Gastroesophageal sphincter (tissue), 3 donors: ENCODE data around the gene ZNF211.

Experiments used
- POLR2A ChIP-seq, 2 donors: fragments of 450-650 bp; IDR thresholded peaks; one replicate each; pipeline ENCODE4 v1.6.1; 2017; ENCODE audit warnings: antibody characterized with exemption in 2 of 2, mild to moderate bottlenecking in 2 of 2, moderate library complexity in 1 of 2
- TF ChIP-seq, protein P1 (sequence below), 4 experiments: fragments of 200-600 bp in 2 of 4; fragments of 450-650 bp in 2 of 4; sonication (generic) in 1 of 4; IDR thresholded peaks; one replicate each; pipeline ENCODE4 v1.5.1; 2017 to 2019; ENCODE audit warnings: antibody characterized with exemption in 4 of 4, mild to moderate bottlenecking in 2 of 4, moderate library complexity in 2 of 4

DNA sequence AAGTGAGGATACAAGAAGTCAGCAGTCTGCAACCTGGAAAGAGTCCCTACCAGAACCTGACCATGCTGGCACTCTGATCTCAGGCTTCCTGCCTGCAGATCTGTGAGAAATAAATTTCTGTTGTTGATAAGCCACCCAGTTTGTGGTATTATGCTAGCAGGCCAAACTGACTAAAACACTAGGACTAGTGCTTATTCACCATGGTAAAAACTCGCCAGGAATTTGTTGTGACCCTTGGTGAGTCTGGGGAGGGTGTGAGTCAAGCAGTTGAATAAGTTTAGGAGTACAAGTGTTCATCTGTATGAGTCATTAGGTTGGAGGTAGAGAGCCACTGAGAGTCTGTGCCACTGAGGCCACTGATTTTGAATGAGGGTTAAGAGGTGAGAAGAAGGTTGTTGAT, 45.4 kb upstream of the ZNF211 start:
- TF ChIP-seq, protein P1, sequence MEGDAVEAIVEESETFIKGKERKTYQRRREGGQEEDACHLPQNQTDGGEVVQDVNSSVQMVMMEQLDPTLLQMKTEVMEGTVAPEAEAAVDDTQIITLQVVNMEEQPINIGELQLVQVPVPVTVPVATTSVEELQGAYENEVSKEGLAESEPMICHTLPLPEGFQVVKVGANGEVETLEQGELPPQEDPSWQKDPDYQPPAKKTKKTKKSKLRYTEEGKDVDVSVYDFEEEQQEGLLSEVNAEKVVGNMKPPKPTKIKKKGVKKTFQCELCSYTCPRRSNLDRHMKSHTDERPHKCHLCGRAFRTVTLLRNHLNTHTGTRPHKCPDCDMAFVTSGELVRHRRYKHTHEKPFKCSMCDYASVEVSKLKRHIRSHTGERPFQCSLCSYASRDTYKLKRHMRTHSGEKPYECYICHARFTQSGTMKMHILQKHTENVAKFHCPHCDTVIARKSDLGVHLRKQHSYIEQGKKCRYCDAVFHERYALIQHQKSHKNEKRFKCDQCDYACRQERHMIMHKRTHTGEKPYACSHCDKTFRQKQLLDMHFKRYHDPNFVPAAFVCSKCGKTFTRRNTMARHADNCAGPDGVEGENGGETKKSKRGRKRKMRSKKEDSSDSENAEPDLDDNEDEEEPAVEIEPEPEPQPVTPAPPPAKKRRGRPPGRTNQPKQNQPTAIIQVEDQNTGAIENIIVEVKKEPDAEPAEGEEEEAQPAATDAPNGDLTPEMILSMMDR (IDR thresholded peaks at IDR 0.05): no peak
- no peak for TF ChIP-seq POLR2A (IDR thresholded peaks at IDR 0.05)
